ENCODE data around the gene GOLGA1. TPM values are rescaled to one million over a fixed set of nuclear protein-coding genes. Genes with fewer than 3 reads are reported as not detected.
"Not testable (repeated sequence)": the region's sequence is repeated elsewhere in the genome, so short reads cannot be mapped to it uniquely, and the experiment has no call there.

The GOLGA1 gene, protein sequence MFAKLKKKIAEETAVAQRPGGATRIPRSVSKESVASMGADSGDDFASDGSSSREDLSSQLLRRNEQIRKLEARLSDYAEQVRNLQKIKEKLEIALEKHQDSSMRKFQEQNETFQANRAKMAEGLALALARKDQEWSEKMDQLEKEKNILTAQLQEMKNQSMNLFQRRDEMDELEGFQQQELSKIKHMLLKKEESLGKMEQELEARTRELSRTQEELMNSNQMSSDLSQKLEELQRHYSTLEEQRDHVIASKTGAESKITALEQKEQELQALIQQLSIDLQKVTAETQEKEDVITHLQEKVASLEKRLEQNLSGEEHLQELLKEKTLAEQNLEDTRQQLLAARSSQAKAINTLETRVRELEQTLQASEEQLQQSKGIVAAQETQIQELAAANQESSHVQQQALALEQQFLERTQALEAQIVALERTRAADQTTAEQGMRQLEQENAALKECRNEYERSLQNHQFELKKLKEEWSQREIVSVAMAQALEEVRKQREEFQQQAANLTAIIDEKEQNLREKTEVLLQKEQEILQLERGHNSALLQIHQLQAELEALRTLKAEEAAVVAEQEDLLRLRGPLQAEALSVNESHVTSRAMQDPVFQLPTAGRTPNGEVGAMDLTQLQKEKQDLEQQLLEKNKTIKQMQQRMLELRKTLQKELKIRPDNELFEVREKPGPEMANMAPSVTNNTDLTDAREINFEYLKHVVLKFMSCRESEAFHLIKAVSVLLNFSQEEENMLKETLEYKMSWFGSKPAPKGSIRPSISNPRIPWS
- 22.1 TPM for total RNA-seq
- long read RNA-seq, full-length matches to known transcripts: 6 of 25 reads
- long read RNA-seq, partial matches to known transcripts: 5 of 25 reads
- long read RNA-seq, other reads (novel, unspliced or antisense): 14 of 25 reads

DNA sequence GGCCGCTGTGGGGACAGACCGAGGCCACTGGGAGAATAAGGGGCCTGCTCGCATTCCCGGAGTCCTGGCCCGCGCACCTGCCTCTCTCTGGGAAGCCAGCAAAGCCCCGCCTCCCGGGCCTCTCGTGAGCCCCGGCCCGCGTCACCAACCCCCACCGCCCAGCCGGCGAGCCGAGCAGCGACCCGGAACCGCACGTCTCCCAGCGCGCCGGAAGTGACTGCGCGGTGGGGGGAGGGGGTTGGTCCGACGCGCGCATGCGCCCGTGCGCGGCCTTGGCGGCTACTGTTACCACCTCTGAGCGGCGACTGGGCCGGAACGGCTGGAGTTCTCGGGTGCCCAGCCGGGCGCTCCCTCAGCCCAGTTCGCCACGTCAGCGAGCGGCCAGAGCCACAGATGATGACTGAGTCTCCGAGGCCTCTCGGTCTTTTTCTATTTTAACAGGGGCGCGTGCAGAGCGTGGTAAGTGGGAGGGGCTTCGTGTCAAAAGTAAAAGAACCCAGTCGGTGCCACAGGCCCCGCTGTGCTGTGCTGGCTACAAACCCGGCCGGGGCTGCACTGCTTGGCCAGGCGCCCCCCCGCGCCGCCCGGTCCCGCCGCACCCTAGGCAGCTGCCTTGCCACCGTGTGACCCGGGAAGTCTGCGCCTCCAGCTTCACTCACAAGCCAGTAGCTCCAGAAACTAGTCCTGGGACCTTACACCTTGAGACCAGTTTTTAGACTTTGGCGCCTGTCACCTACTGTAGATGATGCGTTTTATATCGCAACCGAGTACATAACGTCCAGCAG lies at the start of gene GOLGA1:
GOLGA1 (minus strand) TSS at position 190 of the 785 bp plus-strand sequence. CDS start 2,372 bp downstream, outside the sequence.
- intact Hi-C loops (cut with DNase I): loop anchor here (2.0 to 5.0 kb wide), 5 partner anchors 72 to 301 kb away; partner anchors contain the start of genes HSPA5, PPP6C and SCAI
- DNase-seq (ENCODE audit: low spot score): peak; percentile 98

DNA sequence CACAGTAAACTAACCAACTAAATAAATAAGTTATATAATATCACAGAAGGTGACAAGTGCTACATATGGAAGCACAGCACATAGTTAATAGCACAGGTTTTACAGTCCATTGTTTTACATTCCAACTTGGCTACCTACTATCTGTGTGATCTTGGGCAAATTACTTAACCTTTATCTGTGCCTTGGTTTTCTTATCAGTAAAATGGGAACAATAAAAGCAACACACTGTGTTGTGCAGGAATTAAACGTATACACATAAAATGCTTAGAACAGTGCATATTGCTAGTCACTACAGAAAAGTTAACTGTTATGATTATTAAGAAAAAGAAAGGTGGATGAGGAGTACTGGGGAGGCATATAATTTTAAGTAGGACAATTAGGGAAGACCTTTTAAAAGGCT lies 42.8 kb upstream of the GOLGA1 start:
- DNase-seq (ENCODE audit: low spot score): no peak
- intact Hi-C loops (cut with DNase I): no loop called here

DNA sequence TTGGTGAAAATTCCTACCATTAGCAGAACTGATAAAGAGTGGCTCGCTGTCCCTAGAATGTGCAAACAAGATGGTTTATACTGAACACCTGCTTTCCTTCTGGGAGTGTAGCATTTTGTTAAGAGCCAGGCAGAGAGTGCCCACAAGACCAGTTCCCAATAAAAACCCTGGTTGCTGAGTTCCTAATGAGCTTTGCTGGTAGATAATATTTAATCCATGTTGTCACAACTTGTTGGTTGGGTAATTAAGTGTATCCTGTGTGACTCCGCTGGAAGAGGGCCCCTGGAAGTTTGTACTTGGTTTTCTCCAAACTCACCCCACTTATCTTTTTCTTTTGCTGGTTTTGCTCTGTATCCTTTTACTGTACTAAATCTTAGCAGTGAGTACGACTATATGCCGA lies 39.5 kb upstream of the GOLGA1 start:
- intact Hi-C loops (cut with DNase I): no loop called here
- no peak for DNase-seq (ENCODE audit: low spot score)

DNA sequence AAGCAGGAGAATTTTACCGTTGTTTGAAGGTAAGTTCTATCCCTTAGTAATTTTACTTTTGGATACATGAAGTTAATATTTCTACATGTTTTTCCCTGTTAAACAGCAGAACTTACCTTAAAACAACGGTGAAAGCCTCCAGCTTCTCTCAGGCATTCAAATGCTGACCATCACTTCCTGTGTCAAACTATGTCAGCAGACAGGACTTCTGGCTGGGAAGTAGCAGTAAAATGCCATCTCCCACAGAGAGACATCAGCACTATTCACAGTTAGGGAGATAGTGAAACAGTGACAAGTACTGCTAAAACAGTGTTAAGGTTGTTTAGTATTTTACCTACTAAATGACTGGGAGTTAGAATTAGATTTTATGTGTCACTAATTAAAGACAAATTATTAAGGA lies 34.2 kb upstream of the GOLGA1 start:
- DNase-seq (ENCODE audit: low spot score): no peak
- intact Hi-C loops (cut with DNase I): no loop called here

DNA sequence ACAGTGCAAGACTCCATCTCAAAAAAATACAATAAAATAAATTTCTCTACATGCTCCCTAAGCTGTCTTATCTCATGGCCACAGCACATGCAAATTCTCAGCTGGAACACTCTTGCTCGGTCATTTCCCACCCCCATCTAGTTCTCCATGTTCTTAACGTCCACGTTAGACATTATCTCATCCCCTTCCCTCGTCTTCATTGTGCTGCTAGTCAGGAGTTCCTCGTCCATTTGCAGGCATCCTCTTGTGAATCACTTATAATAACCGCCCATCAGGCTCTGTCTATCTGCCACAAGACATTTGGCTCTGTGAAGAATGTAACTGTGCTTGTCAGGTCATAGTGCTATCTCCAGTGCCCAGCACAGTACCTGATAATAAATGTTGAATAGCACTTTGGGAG lies 32.9 kb upstream of the GOLGA1 start:
- intact Hi-C loops (cut with DNase I): no loop called here
- no peak for DNase-seq (ENCODE audit: low spot score)

DNA sequence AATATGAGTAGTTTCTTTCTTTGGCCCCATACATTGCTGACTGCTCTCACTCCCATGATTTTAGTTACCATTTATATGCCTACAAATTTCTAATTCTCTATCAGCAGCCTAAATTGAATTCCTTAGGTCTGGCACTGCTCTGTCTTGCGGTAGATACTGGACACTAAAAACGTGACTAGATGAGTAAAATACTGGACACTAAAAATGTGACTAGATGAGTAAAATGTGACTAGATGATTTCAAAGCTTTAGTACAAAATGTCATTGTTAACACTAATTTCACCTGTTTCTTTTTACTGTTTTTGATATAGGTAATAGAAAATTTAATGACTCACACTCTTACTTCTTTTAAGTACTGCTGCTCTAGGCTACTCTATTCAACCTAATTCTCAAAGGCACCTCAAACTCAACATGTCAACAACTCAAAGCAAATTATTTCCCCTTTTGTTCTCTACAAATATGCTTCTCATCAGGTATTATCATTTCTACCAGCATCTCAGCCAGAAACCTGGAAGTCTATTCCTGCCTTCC lies 31.4 kb upstream of the GOLGA1 start:
- intact Hi-C loops (cut with DNase I): no loop called here
- DNase-seq (ENCODE audit: low spot score): no peak

DNA sequence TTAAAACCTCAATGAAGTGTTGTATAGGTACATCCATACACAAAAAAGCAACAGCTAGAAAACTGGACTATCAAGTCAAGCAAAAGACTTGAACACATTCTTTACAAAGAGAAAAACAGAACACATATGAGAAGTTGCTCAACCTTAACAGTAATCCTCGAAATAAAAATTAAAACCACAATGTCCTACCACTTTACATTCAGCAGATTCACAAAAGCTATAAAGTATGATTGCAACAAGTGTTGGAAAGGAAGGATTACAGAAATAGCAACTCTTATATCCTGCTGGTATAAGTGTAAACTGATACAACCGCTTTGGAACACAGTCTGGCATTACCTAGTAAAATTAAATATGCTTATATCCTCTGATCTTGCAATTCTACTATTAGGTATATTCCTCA lies 28.5 kb upstream of the GOLGA1 start:
- no peak for DNase-seq (ENCODE audit: low spot score)
- intact Hi-C loops (cut with DNase I): no loop called here

DNA sequence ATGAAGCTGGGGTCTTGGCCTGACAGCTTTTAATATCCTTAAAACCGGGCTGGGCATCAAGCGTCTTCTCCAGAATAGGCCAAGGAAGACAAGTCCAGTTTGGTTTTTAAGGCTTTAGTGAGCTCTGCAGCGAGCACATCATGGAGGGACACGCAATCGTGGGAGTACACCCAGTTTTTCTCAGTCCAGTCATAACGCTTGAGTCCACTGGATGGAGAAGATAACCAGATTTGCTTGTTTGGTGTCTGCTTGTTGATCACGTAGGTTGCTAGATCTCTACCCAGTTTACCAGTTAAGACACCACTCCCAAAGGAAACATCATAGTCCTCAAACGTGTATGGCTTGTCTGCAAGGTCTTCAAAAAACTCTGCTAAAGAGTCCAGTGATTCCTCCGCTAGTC lies 27.4 kb upstream of the GOLGA1 start:
- no peak for DNase-seq (ENCODE audit: low spot score)
- intact Hi-C loops (cut with DNase I): no loop called here

DNA sequence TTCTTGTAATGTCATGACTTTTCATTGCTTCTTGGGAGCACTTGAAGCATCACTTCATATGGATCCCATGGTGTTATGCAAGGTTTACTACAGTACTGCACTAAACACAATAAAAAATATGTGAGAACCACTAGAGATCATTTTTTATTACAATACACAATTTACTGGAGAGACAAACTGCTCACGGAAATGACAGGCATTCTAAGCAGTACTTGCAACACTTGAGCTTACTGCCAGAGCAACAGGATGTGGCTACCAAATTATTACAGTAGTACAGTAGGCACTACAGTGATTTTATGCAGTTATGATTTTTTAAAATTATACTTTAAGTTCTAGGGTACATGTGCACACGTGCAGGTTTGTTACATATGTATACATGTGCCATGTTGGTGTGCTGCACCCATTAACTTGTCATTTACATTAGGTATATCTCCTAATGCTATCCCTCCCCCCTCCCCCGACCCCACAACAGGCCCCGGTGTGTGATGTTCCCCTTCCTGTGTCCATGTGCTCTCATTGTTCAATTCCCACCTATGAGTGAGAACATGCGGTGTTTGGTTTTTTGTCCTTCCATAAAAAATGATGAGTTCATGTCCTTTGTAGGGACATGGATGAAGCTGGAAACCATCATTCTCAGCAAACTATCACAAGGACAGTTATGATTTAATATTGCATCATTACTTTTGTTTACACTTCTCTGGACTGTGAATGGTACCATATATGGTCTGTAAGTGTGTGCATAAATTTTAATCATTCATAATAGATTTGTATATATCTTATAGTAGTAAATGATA lies 25.1 kb upstream of the GOLGA1 start:
- intact Hi-C loops (cut with DNase I); DNase-seq (ENCODE audit: low spot score): not testable (repeated sequence)

DNA sequence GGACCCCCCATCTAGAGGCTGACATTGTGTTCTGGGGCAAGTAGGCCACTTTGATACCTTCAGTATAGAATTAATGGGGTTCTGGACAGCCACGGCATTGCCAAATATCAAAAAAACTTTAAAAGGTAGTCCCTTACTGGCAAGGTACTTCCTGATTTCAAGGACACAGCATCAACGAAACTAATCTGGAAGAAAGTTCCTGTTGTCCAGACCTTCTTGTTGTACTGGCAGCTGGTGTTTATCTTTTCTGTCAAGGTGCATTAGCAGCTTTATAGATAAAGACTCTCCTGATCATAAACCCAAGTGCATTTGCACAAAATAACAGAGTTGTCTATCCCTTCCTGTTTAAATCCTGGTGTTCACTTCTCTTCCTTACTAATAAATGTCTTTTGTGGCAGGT lies 23.7 kb upstream of the GOLGA1 start:
- intact Hi-C loops (cut with DNase I): no loop called here
- DNase-seq (ENCODE audit: low spot score): no peak

DNA sequence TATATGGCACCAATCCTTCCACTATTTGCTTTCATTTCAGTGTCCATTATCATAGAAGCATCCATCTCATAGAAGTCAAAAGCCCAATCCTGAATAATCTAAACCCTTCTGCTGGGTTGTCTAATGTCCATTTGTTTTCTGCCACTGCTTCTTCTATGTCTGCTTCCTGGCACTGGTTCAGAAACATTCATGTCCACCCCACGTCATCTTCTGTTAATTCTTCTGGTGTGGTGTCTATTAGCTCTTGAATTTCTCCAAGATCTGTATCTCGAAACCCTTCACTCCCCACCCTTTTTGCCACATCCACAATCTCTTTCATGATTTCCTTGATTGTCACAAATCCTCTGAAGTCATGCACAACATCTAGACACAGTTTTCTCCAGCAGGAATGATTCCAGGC lies 23.2 kb upstream of the GOLGA1 start:
- intact Hi-C loops (cut with DNase I): no loop called here
- no peak for DNase-seq (ENCODE audit: low spot score)

DNA sequence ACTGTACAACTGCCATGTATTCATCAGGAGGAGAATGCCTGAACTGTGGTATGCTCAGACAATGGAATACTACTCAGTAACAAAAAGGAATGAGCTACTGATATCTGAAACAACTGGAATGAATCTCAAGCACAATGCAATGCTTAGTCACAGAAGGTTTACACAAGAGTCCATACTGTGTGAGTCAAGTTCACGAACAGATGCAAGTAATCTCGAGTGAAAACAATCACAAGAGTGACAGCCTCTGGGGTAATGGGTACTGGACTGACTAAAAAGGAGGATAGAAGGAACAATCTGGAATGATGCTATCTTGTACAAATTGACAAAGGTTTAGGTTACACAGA lies 19.5 kb upstream of the GOLGA1 start:
- DNase-seq (ENCODE audit: low spot score): no peak
- intact Hi-C loops (cut with DNase I): no loop called here

DNA sequence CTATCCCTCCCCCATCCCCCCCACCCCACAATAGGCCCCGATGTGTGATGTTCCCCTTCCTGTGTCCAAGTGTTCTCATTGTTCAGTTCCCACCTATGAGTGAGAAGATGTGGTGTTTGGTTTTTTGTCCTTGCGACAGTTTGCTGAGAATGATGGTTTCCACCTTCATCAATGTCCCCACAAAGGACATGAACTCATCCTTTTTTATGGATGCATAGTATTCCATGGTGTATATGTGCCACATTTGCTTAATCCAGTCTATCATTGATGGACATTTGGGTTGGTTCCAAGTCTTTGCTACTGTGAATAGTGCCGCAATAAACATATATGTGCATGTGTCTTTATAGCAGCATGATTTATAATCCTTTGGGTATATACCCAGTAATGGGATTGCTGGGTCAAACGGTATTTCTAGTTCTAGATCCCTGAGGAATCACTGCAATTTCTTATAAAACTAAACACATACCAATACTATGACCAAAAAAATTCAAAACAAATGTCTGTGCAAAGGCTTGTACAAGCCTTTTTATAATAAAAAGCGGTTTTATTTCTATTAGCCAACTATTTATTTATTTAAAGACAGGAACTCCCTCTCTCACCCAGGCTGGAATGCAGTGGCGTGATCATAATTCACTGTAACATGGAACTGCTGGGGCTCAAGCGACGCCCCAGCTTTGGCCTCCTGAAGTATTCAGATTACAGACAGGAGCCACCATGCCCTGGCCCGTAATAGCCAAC lies 19.0 kb upstream of the GOLGA1 start:
- DNase-seq (ENCODE audit: low spot score); intact Hi-C loops (cut with DNase I): not testable (repeated sequence)

DNA sequence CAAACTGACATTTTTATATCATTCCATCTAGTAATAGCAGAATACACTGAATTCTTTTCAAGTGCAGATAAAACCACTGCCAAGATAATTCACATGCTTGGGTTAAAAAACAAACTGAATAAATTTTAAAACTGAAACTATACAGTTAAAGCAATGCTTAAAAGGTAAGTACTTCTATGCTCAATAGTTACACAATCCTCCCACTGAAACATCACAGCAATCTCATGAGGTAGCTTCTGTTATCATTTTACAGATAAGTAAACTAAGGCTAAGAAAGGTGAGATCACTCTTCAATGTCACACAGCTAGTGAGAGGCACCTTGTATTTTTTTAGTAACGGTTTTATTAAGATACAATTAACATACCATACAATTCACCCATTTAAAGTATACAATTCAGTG lies 13.4 kb upstream of the GOLGA1 start:
- intact Hi-C loops (cut with DNase I): no loop called here
- DNase-seq (ENCODE audit: low spot score): no peak

DNA sequence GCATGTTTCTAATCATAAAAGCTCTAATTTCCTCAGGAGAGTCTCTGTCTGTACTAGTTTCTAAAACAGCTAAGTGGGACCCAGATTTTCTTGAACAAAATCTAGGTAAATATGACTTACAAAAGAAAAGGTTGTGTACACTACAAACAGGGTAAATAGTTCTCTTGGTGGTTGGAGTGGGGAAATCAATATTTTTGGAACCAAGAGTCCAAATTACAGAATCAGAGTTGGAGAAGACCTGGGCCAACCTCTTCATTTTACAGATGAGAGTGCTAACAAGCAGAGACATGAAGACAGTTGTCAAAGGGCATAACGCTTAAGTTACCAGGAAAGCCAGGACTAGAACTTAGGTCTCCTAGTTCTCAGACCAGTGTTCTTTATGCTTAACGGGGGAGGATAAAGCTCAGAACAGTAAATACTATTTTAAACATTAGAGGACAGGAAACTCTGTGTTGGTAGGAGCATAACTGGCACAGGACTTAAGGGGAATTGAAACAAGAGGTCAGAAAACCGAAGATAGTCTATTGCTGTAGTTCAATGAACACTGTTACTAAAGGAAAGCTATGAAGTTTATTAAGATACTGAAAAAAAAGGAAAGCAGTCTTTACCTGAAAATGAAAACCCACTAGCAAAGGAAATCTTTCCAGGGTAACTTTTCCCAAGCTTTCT lies 9.3 kb upstream of the GOLGA1 start:
- DNase-seq (ENCODE audit: low spot score): no peak
- intact Hi-C loops (cut with DNase I): no loop called here

DNA sequence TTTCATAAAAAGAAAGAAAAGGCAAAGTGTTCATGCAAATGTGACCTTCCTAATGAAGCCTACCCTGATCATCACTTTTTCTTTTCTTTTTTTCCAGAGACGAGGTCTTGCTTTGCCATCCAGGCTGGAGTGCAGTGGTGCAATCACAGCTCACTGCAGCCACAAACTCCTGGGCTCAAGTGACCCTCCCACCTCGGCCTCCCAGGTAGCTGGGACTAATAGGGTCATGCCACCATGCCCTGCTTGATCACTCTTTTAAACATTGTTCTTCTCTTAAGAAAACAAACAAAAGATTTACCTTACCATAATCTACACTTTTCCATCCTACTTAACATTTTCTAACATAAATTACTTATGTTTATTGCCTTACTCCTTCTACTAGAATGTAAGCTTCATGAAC lies 8.5 kb upstream of the GOLGA1 start:
- intact Hi-C loops (cut with DNase I): no loop called here
- DNase-seq (ENCODE audit: low spot score): no peak

DNA sequence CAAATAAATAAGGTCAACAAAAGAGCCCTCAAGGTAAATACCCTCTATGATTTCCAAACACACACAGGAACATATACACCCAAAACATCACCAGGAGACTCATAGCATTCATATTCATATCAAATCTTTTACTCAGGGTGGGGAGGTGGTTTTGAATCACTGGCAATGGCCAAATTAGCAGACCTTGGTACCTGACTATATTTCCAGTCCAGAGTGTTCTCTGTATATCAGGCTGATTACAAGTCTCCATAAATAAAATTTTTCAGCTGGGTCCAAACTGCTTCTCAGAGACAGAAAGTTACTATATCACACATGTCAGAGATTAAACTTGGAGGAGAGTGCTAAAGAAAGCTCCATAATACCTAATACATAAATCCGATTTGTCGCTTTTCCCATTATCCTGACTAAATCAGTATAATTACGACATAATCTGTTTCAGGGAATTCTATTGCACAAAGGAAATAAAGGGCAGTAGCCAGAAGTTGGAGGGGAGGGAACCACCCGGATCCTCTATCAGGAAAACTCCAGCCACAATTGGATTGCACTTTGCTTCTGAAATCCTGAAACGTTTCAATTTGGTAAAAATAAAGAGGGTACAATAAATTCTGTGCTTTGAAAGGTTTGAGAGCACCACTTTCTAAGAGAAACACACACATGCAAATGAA lies 7.0 kb upstream of the GOLGA1 start:
- DNase-seq (ENCODE audit: low spot score): no peak
- intact Hi-C loops (cut with DNase I): no loop called here

Measured in cardiac septum (tissue), 1 donor.